ENCODE data around the gene ANAPC13. TPM values are rescaled to one million over a fixed set of nuclear protein-coding genes. Genes with fewer than 3 reads are reported as not detected.

The ANAPC13 gene
- total RNA-seq, 1 experiment from 2014 or later: 35.7 TPM

DNA sequence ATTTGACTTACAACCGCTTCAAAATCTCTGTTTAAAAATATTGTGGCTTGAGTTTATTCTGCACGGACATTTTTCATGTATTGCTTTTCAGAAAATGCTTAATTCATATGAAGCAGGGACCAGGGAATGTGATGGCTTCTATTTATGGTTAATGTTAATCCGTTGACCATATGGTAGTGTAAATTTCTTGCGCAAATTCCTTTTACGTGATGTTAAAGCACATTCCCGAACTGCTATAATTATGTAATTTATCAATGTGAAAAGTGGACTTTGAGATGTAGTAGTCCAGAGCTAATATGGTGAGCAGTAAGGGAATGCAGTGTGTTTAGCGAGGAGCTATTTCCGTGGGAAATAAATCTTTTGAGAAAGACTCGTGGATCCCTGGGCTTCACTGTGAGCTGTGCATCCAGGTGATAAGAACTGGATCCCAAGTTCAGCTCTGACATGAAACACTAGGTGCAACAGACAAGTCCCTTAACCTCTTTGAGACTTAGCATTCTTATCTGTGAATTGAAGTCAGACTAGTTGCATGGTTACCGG, 27.3 kb downstream of the ANAPC13 start:
- ATAC-seq: no peak
- no peaks in the 10 kb centered on the region for H3K9me2 ChIP-seq (ENCODE audit: insufficient read depth)
- RAD21 ChIA-PET (ENCODE audit: low non-redundant PET in 1 of 2, low total read pairs in 2 of 2, uncharacterized antibody in 2 of 2, unreplicated experiment in 2 of 2): no interaction called here
- H3K36me3 ChIP-seq (ENCODE audit: control insufficient read depth in 1 of 2, insufficient read depth in 2 of 2, low read length in 2 of 2): no peaks in the 10 kb centered on the region
- intact Hi-C loops (cut with micrococcal nuclease): no loop called here
- H3K79me2 ChIP-seq (ENCODE audit: insufficient read depth, low read length): no peaks in the 10 kb centered on the region
- POLR2A ChIA-PET: no interaction called here
- no peaks in the 10 kb centered on the region for H3K9me3 ChIP-seq (ENCODE audit: control insufficient read depth in 1 of 2, insufficient read depth in 1 of 2, low read depth in 1 of 2, low read length in 2 of 2)
- H3K9ac ChIP-seq (ENCODE audit: low read length): no peak overlapping the region
- BruUV-seq (replicated peaks): no TSS peak
- no peak overlapping the region for H2AFZ ChIP-seq (ENCODE audit: low read depth, low read length, poor library complexity, severe bottlenecking)
- DNase-seq (ENCODE audit: low read depth, low spot score): no peak
- H3K4me2 ChIP-seq (ENCODE audit: low read length): no peak overlapping the region
- CTCF ChIA-PET: no interaction called here
- no peak for TF ChIP-seq EZH2 (IDR thresholded peaks at IDR 0.05)
- no peak for TF ChIP-seq EZH2phosphoT487 (IDR thresholded peaks at IDR 0.05; ENCODE audit: borderline replicate concordance)
- TF ChIP-seq, protein P1, sequence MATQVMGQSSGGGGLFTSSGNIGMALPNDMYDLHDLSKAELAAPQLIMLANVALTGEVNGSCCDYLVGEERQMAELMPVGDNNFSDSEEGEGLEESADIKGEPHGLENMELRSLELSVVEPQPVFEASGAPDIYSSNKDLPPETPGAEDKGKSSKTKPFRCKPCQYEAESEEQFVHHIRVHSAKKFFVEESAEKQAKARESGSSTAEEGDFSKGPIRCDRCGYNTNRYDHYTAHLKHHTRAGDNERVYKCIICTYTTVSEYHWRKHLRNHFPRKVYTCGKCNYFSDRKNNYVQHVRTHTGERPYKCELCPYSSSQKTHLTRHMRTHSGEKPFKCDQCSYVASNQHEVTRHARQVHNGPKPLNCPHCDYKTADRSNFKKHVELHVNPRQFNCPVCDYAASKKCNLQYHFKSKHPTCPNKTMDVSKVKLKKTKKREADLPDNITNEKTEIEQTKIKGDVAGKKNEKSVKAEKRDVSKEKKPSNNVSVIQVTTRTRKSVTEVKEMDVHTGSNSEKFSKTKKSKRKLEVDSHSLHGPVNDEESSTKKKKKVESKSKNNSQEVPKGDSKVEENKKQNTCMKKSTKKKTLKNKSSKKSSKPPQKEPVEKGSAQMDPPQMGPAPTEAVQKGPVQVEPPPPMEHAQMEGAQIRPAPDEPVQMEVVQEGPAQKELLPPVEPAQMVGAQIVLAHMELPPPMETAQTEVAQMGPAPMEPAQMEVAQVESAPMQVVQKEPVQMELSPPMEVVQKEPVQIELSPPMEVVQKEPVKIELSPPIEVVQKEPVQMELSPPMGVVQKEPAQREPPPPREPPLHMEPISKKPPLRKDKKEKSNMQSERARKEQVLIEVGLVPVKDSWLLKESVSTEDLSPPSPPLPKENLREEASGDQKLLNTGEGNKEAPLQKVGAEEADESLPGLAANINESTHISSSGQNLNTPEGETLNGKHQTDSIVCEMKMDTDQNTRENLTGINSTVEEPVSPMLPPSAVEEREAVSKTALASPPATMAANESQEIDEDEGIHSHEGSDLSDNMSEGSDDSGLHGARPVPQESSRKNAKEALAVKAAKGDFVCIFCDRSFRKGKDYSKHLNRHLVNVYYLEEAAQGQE (IDR thresholded peaks at IDR 0.05; ENCODE audit: low read depth): no peak
- TF ChIP-seq ZNF274 (IDR thresholded peaks at IDR 0.05; ENCODE audit: low read depth, low read length): no peak
- TF ChIP-seq POLR2AphosphoS5 (IDR thresholded peaks at IDR 0.05; ENCODE audit: low read depth, low read length): no peak
- no peak for TF ChIP-seq SRF (IDR thresholded peaks at IDR 0.05; ENCODE audit: low read depth)
- TF ChIP-seq, protein P2, sequence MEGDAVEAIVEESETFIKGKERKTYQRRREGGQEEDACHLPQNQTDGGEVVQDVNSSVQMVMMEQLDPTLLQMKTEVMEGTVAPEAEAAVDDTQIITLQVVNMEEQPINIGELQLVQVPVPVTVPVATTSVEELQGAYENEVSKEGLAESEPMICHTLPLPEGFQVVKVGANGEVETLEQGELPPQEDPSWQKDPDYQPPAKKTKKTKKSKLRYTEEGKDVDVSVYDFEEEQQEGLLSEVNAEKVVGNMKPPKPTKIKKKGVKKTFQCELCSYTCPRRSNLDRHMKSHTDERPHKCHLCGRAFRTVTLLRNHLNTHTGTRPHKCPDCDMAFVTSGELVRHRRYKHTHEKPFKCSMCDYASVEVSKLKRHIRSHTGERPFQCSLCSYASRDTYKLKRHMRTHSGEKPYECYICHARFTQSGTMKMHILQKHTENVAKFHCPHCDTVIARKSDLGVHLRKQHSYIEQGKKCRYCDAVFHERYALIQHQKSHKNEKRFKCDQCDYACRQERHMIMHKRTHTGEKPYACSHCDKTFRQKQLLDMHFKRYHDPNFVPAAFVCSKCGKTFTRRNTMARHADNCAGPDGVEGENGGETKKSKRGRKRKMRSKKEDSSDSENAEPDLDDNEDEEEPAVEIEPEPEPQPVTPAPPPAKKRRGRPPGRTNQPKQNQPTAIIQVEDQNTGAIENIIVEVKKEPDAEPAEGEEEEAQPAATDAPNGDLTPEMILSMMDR (IDR thresholded peaks at IDR 0.05 in 2 of 3, conservative IDR thresholded peaks at IDR 0.05 in 1 of 3; ENCODE audit: borderline replicate concordance in 1 of 3, insufficient read depth in 1 of 3, low read depth in 2 of 3, low read length in 2 of 3): no peak
- no peak for TF ChIP-seq SP1 (IDR thresholded peaks at IDR 0.05; ENCODE audit: low read depth)
- TF ChIP-seq EGR1 (IDR thresholded peaks at IDR 0.05; ENCODE audit: low read depth): no peak
- TF ChIP-seq CEBPB (IDR thresholded peaks at IDR 0.05; ENCODE audit: low read depth): no peak
- TF ChIP-seq, protein P3, sequence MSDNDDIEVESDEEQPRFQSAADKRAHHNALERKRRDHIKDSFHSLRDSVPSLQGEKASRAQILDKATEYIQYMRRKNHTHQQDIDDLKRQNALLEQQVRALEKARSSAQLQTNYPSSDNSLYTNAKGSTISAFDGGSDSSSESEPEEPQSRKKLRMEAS (IDR thresholded peaks at IDR 0.05): no peak
- TF ChIP-seq, protein P4, sequence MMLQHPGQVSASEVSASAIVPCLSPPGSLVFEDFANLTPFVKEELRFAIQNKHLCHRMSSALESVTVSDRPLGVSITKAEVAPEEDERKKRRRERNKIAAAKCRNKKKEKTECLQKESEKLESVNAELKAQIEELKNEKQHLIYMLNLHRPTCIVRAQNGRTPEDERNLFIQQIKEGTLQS (IDR thresholded peaks at IDR 0.05): no peak
- no peak for TF ChIP-seq FOSL1 (IDR thresholded peaks at IDR 0.05; ENCODE audit: low read depth)
- no peak for TF ChIP-seq ELF1 (IDR thresholded peaks at IDR 0.05; ENCODE audit: borderline replicate concordance, low read depth)
- TF ChIP-seq, protein P5, sequence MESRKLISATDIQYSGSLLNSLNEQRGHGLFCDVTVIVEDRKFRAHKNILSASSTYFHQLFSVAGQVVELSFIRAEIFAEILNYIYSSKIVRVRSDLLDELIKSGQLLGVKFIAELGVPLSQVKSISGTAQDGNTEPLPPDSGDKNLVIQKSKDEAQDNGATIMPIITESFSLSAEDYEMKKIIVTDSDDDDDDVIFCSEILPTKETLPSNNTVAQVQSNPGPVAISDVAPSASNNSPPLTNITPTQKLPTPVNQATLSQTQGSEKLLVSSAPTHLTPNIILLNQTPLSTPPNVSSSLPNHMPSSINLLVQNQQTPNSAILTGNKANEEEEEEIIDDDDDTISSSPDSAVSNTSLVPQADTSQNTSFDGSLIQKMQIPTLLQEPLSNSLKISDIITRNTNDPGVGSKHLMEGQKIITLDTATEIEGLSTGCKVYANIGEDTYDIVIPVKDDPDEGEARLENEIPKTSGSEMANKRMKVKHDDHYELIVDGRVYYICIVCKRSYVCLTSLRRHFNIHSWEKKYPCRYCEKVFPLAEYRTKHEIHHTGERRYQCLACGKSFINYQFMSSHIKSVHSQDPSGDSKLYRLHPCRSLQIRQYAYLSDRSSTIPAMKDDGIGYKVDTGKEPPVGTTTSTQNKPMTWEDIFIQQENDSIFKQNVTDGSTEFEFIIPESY (IDR thresholded peaks at IDR 0.05; ENCODE audit: extremely low read depth, insufficient replicate concordance, low read length): no peak
- no peaks in the 10 kb centered on the region for H3K27me3 ChIP-seq (ENCODE audit: insufficient read depth, low read length)
- no peaks in the 10 kb centered on the region for H4K20me1 ChIP-seq (ENCODE audit: insufficient read depth)
- H3K4me3 ChIP-seq (replicated peaks in 1 of 2; ENCODE audit: low read depth in 1 of 2, low read length in 2 of 2): no peak overlapping the region
- H3K4me1 ChIP-seq (ENCODE audit: control insufficient read depth in 1 of 2, insufficient read depth in 2 of 2, low read length in 2 of 2): no peaks in the 10 kb centered on the region
- no peak overlapping the region for H3K27ac ChIP-seq (ENCODE audit: low read depth, low read length)

Data from HCT116 (cell line).